Activated CD8-positive, alpha-beta T cell treated with anti-CD3 and anti-CD28 coated beads, Interleukin-2, amount 10 ng/mL, durations not matched to agents 7 days and 5 days (primary cell): ENCODE measurements around the gene DUOX2. TPM values are rescaled to one million over a fixed set of nuclear protein-coding genes. Genes with fewer than 3 reads are reported as not detected.
"Not testable (repeated sequence)": the region's sequence is repeated elsewhere in the genome, so short reads cannot be mapped to it uniquely, and the experiment has no call there.

Source experiments
- ATAC-seq: fragments of 150-1000 bp; cut with Tn5 transposase; one replicate; pipeline ENCODE4 v1.10.0; 2021; ENCODE audit warnings: moderate library complexity
- CTCF ChIA-PET: fragments of 350-600 bp; sonication (Branson Sonifier 250); formaldehyde crosslinking; loops from one replicate; lab custom pipeline; 2021; ENCODE audit warnings: antibody characterized with exemption; lab: Charles Lee
- POLR2A ChIA-PET: fragments of 350-600 bp; sonication (Branson Sonifier 250); formaldehyde crosslinking; loops from one replicate; lab custom pipeline; 2021; ENCODE audit warnings: antibody characterized with exemption; lab: Charles Lee
- DNase-seq: peaks from one replicate; pipeline ENCODE4 v3.0.0-alpha.2; 2020
- H3K27ac Mint-ChIP-seq: one replicate; pipeline ENCODE4 v1.8.0; 2021; ENCODE audit warnings: mild to moderate bottlenecking, mixed read lengths
- H3K27me3 Mint-ChIP-seq: one replicate; pipeline ENCODE4 v1.8.0; 2021; ENCODE audit warnings: low read depth, mixed read lengths
- H3K36me3 Mint-ChIP-seq: one replicate; pipeline ENCODE4 v1.8.0; 2021; ENCODE audit warnings: low read depth, mixed read lengths
- H3K4me1 Mint-ChIP-seq: one replicate; pipeline ENCODE4 v1.8.0; 2021; ENCODE audit warnings: low read depth, mixed read lengths
- H3K4me3 Mint-ChIP-seq: one replicate; pipeline ENCODE4 v1.8.0; 2021; ENCODE audit warnings: mild to moderate bottlenecking, mixed read lengths
- H3K9me3 Mint-ChIP-seq: one replicate; pipeline ENCODE4 v1.8.0; 2022; ENCODE audit warnings: mixed read lengths; ENCODE audit not compliant: insufficient read depth
- total RNA-seq, 2 experiments: library from RNA; stranded (reverse); gene quantifications; one replicate each; pipeline ENCODE4 v1.2.3, GENCODE V29; 2021

The DUOX2 gene
- total RNA-seq, 2 experiments from 2014 or later: not detected

GRCh38 chr15:45048449-45048793 lies 65.6 kb downstream of the DUOX2 start:
- H3K27me3 Mint-ChIP-seq, H3K4me1 Mint-ChIP-seq, H3K9me3 Mint-ChIP-seq, CTCF ChIA-PET, DNase-seq, H3K27ac Mint-ChIP-seq, H3K4me3 Mint-ChIP-seq, ATAC-seq: not testable (repeated sequence)
- H3K36me3 Mint-ChIP-seq: peaks cover 19% of the 10 kb centered on the region
- POLR2A ChIA-PET: interaction anchor here (0.7 kb wide), 1 partner anchor 585 kb away, joined by 3 read pairs; no protein-coding TSS in a partner anchor

- H3K4me1 Mint-ChIP-seq, POLR2A ChIA-PET, H3K27ac Mint-ChIP-seq, DNase-seq, ATAC-seq, H3K27me3 Mint-ChIP-seq, CTCF ChIA-PET, H3K9me3 Mint-ChIP-seq, H3K4me3 Mint-ChIP-seq: not testable (repeated sequence)
- peaks cover 13% of the 10 kb centered on the region for H3K36me3 Mint-ChIP-seq
These were observed 69.7 kb downstream of the DUOX2 start for GRCh38 chr15:45044270-45044669.

- H3K27ac Mint-ChIP-seq, ATAC-seq, H3K4me1 Mint-ChIP-seq, POLR2A ChIA-PET, CTCF ChIA-PET, H3K27me3 Mint-ChIP-seq, H3K9me3 Mint-ChIP-seq, DNase-seq, H3K36me3 Mint-ChIP-seq, H3K4me3 Mint-ChIP-seq: not testable (repeated sequence)
These were observed 71.1 kb downstream of the DUOX2 start for GRCh38 chr15:45042859-45043258.

Other genes starting within 250 kb of the DUOX2 start
- gene TERB2, start 157.5 kb downstream of the DUOX2 start, total RNA-seq: not detected
- 1 to 10 TPM; 7.1 to 7.5 TPM for gene SORD, start 91.0 kb downstream of the DUOX2 start, total RNA-seq
- not detected for gene DUOXA2, start 154 bp upstream of the DUOX2 start, total RNA-seq
- gene DUOXA1, start 15.7 kb upstream of the DUOX2 start, total RNA-seq: not detected
- not detected for gene DUOX1, start 15.8 kb upstream of the DUOX2 start, total RNA-seq
- gene SHF, start 73.8 kb upstream of the DUOX2 start, total RNA-seq: 1 to 10 TPM in 1 of 2 experiments, under 1 TPM in 1; 0.57 to 1.3 TPM
- gene SLC28A2, start 138.1 kb upstream of the DUOX2 start, total RNA-seq: not detected